Colon (tissue), 2 donors: ENCODE measurements around the gene MSH3.

Experiments
- FAIRE-seq: peaks from 2 replicates; lab custom pipeline; 2012; peaks lifted over from hg19 to GRCh38; lab: Jason Lieb, UNC
- donor health status: control.
- donor health status: control.

The MSH3 gene

DNA sequence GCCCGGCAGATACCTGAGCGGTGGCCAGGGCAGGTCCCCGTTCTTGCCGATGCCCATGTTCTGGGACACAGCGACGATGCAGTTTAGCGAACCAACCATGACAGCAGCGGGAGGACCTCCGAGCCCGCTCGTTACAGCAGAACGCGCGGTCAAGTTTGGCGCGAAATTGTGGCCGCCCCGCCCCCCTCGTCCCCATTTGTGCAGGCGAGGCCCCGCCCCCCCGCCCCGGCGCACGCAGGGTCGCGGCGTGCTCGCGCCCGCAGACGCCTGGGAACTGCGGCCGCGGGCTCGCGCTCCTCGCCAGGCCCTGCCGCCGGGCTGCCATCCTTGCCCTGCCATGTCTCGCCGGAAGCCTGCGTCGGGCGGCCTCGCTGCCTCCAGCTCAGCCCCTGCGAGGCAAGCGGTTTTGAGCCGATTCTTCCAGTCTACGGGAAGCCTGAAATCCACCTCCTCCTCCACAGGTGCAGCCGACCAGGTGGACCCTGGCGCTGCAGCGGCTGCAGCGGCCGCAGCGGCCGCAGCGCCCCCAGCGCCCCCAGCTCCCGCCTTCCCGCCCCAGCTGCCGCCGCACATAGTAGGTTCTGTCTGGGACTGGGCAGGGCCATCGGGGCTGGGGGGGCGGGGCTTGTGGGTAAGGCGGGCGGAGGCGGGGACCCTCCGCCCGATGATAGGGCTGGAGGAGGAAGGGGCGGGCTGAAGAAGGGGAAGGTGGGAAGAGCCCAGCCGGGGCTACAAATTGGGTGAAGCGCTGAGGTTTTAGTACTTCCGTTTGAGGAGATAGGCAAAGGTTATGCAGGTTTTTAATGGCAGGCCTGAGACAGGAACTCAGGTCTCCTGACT lies at the start of gene MSH3, which contains the start of gene DHFR:
Gene MSH3, plus strand, starts transcription at position 262 of the 840 bp plus-strand sequence. Its CDS starts 76 bp downstream, at position 338.
Gene DHFR, minus strand, starts transcription at position 593 of the 840 bp plus-strand sequence. Its CDS starts 494 bp downstream, at position 99.
- FAIRE-seq: no peak

DNA sequence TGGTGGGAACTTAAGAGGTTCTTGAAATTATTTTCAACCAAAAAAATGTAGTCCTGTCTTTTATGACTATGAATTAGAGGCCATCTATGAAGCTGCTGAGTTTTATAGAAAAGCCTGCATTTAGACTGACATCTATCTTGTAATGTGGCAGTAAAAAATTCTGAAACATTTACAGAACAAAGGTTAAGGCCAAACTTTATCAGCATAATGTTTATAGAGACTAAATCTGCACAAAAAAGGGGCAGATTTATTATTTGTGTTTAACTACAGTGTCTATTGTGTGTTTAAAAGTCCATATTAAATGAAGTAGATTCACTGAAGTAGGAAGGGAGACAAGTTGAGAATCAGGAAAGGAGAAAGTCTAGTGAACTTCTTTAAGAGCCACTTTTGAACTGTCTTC lies 47.1 kb upstream of the MSH3 start:
- no peak for FAIRE-seq

DNA sequence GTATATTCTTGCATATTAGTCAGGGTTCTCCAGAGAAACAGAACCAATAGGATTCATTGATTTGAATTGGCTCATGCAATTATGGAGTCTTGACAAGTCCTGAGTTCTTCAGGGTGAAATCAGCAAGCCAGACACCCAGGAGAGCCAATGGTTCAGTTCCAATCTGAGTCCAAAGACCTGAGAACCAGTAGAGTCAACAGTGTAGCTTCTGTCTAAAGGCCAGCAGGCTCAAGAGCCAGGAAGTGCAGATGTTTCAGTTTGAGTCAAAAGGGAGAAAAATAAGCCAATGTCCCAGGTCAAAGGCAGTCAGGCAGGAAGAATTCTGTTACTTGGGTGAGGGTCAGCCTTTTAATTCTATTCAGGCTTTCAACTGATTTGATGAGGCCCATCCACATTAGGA lies 46.6 kb upstream of the MSH3 start:
- no peak for FAIRE-seq

DNA sequence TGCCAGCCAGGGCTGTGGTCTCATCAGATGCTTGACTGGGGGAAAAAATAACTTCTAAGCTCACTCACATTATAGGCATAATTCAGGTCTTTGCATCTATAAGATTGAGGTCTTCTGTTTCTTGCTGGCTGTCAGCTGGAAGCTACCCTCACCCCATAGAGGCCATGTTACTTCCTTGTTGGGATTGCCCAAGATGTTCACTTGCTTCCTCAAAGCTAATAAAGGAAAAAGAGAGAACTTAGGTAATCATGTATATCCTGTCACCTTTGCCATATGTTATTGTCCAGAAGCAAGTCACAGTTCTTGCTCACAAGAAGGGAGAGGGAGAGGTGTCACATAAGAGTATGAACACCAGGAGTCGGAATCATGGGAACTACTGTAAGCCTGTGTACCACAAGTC lies 45.7 kb upstream of the MSH3 start:
- FAIRE-seq: no peak

DNA sequence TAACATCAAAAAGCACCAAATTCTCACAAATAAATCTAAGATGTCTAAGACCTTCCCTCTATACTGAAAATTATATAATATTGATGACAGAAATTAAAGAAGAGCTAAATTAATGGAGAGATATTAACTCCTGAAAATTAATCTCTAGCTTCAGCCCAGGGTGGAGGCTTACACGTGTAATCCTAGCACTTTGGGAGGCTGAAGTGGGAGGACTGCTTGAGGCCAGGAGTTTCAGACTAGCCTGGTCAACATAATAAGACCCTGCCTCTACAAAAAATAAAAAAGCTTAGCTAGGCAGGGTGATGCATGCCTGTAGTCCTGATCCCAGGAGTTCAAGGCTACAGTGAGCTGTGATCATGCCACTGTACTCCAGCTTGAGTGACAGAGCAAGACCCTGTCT lies 44.8 kb upstream of the MSH3 start:
- FAIRE-seq: no peak

DNA sequence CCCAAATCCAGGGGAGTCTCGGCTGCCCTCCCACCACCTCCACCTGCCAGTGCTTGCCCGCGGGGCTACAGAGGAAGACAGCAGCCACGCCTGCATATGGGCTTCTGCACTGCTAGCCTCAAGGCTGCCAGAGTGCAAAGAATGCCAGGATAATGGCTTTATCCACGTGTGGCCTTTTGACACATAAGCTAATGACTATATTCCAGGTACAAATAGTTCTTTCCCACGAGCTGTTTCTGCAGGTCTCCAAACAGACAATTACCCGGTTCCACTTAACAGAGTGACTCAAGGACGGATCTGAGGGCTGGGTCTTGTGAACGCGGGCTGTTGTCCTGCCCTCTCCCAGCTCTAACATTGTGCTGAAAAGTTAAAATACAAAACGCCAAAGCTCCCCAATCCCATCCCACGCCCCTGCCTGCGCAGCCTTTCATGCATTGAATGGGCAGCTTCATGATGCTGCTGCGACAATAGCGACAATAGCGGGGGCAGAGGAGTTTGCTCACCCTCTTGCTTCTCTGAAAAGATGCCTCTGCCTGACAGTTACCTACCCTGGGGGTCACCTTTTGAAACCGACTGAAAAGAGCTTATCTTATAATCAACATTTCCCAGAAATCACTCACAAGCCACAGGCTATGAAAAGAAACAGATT lies 39.1 kb upstream of the MSH3 start:
- FAIRE-seq: no peak

DNA sequence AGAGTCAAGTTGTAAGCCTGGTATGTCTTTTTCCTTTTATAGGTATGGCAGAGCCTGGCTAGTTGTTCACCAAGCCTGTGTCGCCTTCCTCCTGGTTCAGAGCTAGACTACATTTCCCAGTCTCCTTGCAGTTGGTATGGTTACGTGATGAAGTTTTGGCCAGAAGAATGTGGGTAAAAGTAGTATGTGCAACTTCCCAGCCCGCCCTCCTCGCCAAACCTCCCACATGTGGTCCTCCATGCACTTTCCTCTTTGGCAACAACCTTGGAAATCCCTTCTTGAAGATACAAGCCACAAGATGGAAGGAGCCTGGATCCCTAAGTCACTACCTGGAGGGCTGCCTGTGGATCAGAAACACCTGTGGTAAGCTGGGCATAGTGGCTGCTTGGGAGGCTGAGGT lies 36.0 kb upstream of the MSH3 start:
- FAIRE-seq: no peak

DNA sequence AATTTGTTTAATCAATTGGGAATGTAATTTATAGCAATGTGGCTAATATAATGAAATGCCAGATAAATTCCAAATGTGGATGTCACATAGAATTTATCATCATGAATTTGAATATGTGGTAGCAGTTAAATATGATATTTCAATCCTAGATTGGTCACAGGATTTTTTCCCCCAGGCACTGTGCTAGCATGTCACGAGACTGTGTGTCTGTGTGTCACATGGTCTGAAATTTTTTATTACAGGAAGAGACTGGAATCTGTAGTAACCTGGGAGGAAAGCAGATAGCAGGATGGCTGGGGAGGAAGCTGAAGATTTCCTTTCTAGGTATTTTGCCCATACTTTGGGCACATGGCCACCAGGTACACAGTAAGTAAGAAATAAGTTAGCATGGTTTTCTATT lies 35.4 kb upstream of the MSH3 start:
- no peak for FAIRE-seq

DNA sequence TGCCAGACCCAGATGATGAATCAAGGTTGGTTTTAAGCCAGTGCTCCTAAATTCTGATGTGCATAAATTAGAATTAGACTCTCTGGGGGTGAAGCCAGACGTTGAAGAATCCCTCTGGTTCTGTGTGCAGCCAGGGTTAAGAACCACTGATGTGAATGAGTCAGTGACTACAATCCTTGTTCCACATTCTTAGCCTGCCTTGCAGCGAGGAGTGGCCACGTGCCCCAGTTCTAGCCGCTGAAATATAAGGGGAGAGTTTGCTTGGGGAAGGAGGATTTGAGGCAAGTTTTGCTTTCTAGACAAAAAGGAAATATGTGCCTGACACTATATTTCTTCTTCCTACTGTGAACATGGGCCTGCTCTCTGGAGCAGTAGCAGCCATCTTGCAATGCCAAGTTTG lies 34.2 kb upstream of the MSH3 start:
- FAIRE-seq: no peak

DNA sequence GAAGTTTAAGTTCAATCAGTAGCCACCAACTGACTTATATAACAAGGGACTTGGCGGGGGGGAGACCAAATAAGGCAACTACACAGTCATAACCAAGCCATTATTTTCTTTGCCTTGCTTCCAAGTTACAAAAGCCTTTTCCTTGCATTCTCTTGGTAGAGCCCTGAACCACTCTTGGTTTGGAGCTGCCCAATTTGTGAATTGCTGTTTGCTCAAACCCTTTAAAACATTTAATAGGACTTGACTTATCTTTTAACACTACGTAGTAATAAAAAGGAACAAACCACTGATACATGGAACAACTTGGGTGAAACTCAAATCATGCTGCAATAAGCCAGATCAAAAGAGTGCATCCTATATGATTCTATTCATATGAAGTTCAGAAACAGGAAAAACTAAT lies 31.7 kb upstream of the MSH3 start:
- no peak for FAIRE-seq

DNA sequence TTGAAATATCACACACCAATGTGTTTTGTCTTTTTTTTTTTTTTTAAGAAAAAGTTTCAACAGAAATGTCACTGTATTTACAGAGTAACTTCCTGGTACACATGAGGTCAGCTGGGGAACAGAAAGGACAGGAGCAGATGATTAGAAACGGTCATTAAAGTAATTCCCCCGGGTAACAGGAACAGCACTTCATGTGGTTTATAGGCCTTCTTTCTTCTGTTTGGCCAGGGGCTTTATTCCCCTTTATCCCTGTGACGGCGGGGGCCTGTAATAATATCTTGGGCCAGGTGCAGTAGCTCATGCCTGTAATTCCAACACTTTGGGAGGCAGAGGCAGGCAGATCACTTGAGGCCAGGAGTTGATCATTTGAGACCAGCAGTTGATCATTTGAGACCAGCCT lies 30.5 kb upstream of the MSH3 start:
- no peak for FAIRE-seq

DNA sequence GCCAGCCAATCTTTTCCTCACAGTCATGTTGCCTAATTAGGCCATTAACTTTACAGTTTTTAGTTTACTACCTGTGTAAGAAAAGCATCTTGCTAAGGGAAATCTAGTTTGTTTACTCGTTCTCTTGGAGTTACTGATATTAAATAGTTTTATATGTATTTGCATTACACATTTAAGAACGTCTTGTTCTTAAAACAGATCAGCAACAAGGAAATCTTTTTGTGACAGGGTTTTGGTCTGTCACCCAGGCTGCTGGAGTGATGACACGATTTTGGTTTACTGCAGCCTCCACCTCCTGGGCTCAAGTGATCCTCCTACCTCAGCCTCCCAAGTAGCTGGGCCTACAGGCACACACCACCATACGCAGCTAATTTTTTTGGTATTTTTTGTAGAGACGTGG lies 29.2 kb upstream of the MSH3 start:
- FAIRE-seq: no peak

DNA sequence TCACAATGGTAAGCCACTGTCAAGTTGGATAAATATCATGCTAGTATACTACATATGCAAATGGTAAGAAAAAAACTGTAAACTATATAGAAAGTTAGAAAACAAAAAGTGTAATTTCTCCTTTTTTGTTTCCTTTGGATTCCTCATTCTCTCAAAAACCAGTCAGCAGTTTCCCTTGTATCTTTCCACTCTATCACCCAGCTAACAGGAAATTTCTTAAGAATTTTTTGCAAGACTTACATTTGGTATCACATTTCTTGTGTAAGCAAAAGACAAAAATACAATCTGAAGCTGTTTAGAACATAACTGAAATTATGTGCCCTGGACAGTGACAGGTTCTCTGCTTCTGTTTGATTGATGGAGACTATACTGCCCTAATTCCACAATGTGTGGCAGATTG lies 25.2 kb upstream of the MSH3 start:
- no peak for FAIRE-seq

DNA sequence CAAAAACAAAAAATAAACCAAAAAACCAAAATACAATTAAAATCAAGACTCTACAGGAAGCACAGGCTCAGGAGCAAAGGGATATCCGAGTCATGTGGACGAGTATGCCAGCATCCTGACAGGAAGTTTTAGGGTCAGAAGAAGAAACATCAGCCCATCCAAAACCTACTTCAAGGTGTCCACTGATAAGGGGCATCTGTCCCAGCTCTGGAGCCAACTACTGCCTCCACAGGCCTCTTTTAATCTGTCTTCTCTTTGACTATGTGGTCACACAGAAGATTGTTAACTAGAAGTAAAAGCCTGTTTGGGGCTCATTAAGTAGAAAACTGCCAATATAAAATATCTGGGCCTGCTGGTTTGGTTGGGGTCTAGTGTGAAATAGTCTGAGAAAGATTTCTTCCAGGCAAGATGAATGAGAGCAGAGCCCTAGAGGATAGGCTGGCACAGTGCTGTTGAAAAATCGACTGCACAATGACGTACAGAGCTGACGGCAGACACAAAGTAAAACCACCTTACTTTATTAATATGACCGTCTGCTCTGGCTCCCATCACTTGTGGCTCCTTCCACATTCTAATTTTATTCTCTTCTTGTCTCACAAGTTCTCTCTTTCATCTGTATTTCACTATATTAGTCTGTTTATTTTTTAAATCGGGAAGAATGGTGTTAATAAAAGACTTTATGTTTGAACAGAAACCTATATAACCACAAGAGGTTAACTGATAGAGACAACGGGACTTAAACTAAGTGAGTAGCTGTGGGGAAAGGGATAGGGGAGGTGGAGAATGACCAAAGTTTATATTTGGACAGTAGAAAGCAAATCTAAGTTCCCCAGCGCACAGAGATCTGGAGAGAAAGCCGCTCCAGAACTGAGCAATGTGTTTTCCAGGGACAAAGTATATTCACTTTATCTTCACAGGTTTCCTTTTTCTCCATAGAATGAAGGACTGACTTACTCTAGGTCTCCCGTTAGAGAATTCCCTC lies 22.9 kb upstream of the MSH3 start:
- FAIRE-seq: no peak

DNA sequence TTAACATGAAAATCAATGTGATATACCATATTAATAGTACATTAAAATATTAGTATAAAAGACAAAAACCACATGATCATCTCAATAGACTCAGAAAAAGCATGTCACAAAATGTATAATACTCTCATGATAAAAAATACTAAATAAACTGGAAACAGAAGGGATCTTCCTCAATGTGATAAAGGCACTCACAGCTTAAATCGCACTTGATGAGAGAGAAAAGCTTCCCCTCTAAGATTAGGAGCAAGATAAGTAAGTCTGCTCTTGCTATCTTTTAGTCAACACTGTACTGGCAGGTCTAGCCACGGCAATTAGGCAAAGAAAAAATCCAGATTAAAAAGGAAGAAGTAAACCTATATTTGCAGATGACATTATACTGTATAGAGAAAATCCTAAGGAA lies 21.8 kb upstream of the MSH3 start:
- FAIRE-seq: no peak

DNA sequence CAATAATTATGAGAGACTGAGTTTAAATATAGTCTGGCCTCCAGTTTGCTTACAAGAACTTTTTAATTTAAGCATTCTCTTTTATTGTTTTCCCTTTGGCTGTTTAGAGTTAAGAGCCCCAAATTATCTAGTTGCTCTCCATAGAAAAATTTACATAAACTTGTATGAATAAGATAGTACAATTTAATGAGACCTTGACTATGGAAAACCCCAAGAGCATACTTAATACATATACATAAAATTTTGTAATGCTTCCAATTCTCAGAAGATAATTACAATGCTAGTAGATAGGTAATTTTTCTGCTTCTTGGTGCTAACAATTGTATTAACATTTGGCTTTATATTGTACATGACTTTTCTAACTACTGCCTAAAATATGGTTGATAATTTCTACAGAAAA lies 20.3 kb upstream of the MSH3 start:
- no peak for FAIRE-seq

DNA sequence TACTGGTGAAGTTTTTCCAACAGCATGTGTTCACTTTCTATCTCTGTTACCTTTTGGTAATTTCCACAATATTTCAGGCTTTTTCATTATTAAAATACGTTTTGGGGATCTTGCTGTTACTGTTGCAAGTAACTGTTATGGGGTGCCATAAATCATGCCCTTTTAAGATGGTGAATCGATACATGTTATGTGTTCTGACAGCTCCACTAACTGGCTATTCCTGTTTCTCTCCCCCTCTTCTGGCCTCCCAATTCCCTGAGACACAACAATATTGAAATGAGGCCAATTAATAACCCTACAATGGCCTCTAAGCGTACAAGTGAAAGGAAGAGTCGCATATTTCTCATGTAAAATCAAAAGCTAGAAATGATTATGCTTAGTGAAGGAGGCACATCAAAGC lies 13.1 kb upstream of the MSH3 start:
- FAIRE-seq: no peak

DNA sequence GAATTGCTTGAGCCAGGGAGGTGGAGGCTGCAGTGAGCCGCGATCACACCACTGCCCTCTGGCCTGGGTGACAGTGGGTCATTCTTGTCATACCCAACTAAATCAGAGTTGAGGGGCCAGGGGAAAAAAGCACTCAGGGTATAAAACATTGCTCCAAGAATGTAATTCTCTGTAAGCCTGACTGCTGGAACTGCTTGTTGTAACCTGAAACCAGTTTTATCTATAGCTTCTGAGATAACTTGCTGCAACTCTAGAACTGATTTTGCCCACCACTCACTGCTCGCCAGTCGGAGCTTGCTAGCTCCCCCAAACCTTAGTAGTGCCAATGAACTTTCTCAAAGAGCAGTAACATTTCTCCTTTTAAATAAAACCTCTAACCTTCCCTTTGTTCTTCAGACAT lies 9.6 kb upstream of the MSH3 start:
- no peak for FAIRE-seq

DNA sequence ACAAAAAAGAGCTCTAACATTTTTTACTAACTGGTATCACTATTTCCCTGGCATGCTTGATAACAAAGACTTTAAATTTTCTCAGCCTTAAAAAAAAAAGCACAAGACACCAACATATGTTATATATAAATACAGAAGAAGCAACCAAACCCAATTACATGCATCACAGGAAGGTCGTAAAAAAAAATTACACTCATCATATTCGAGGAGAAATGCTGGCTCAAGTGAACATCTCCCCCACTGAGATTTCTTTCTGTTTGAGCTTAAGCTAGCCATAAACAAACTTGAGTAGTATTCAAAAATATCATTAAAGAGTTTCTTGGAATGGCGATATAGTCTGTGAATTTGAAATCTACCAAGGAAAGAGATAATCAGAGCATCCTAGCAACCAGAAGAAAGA lies 7.5 kb upstream of the MSH3 start:
- no peak for FAIRE-seq

DNA sequence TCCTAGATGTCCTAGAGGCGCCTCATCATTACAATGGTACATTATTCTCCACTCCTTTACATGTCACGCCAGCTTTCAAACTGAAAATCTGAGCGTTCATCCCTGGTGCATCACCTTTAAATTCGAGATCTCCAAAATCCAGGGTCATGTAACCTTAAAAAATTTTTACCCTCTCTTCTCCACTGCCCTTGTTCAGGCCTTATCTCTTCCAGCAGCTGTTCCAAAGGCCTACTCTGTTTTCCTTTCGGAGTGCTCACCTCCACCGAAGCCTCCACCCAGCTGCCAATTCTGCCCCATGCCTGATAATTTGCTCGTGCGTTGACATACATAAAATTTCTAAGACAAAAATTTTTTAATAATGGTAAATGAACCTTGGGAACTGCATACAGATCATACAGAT lies 950 bp upstream of the MSH3 start:
- FAIRE-seq: no peak

DNA sequence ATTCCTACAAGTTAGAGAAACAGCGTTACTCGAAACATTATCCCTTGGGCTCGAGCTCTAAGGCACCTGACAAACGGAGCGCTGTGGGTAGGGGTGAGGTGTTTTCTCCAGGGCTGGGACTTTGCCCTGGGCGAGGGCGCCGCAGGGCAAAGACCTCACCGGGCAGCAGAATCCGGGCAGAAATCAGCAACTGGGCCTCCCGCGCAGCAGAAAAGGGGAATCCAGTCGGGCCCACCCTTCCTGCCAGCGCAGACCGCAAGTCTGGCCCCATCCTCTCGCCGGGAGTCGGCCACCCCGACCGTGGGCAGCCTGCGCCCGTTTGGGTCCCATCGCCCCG lies 430 bp upstream of the MSH3 start:
- FAIRE-seq: no peak

DNA sequence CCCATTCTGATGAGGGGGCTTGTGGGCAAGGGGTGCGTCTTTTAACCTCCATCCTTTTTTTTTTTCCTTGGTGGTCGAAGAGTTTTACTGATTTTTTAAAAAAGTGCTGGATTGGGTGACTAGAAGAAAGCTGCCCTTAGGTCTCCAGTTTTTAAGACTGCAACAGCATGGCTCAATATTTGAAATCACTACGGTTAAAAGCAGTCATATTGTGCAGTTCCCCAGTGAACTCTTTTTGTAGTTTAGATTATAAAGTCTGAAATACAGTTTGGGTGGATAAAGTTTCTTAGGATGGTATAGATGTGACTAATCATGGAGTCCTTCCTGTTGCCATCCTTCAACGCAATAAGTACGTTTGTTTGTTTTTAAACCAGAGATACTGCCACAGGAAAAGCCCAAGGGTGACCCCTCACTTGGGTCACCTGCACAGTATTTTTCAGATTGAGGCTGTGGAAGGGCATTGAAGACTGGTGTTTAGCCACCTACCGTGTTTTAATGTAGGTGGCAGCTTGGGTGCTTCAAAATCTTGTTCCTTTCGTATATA lies 851 bp downstream of the MSH3 start:
- FAIRE-seq: no peak
